ENCODE data around the gene ZNF766.
"Not testable (repeated sequence)": the region's sequence is repeated elsewhere in the genome, so short reads cannot be mapped to it uniquely, and the experiment has no call there.

ZNF766 gene

GRCh38 chr19:52277471-52277870 is 8.1 kb downstream of the ZNF766 start:
- no peak for DNase-seq

GRCh38 chr19:52286256-52286655 is 16.9 kb downstream of the ZNF766 start:
- DNase-seq = no peak

GRCh38 chr19:52291781-52292180 is 22.4 kb downstream of the ZNF766 start:
- DNase-seq = no peak

GRCh38 chr19:52292946-52293345 is 23.6 kb downstream of the ZNF766 start:
- not testable (repeated sequence) for DNase-seq

- no peak for DNase-seq
Observed at GRCh38 chr19:52296400-52296772, 27.0 kb downstream of the ZNF766 start.

- peak; percentile 79 for DNase-seq
Observed at GRCh38 chr19:52296773-52297600, 27.6 kb downstream of the ZNF766 start, which contains the start of gene ZNF480. Gene ZNF480 (plus strand): TSS chr19:52297169. CDS start chr19:52300413, 3,244 bp downstream.

- DNase-seq = no peak
Observed at GRCh38 chr19:52297601-52298364, 28.4 kb downstream of the ZNF766 start.

GRCh38 chr19:52307275-52307674 is 37.9 kb downstream of the ZNF766 start:
- DNase-seq = no peak

- DNase-seq = no peak
Observed at GRCh38 chr19:52322429-52322828, 53.0 kb downstream of the ZNF766 start.

- no peak for DNase-seq
Observed at GRCh38 chr19:52331757-52332156, 62.4 kb downstream of the ZNF766 start.

GRCh38 chr19:52335768-52336116 is 66.4 kb downstream of the ZNF766 start:
- DNase-seq = no peak

- DNase-seq = peak; percentile 79
Observed at GRCh38 chr19:52336117-52336790, 66.9 kb downstream of the ZNF766 start, which contains the start of gene ZNF610. Gene ZNF610 (plus strand): TSS chr19:52336243. CDS start chr19:52349173, 12,930 bp downstream.

- no peak for DNase-seq
Observed at GRCh38 chr19:52336791-52337381, 67.5 kb downstream of the ZNF766 start.

- DNase-seq = not testable (repeated sequence)
Observed at GRCh38 chr19:52339022-52339421, 69.6 kb downstream of the ZNF766 start.

GRCh38 chr19:52343548-52343947 is 74.2 kb downstream of the ZNF766 start:
- peak; percentile 77 for DNase-seq

- DNase-seq = no peak
Observed at GRCh38 chr19:52345162-52345561, 75.8 kb downstream of the ZNF766 start.
